Neural progenitor cell (in vitro differentiated cells): ENCODE measurements around the gene COL23A1.

ENCODE experiments used
- CTCF ChIP-seq: fragments of 200-600 bp; sonication (generic); IDR thresholded peaks from 2 replicates; pipeline ENCODE4 v1.5.1; 2017; ENCODE audit warnings: antibody characterized with exemption, mild to moderate bottlenecking
- EZH2 ChIP-seq: fragments of 200-600 bp; sonication (generic); IDR thresholded peaks from 2 replicates; pipeline ENCODE4 v1.6.1; 2017; ENCODE audit warnings: antibody characterized with exemption, mild to moderate bottlenecking, moderate library complexity

GRCh38 chr5:178537467-178538371 lies 52.5 kb downstream of the COL23A1 start:
- TF ChIP-seq CTCF (no peak), EZH2 (no peak)
